Measurements from ENCODE around the gene ARL16. TPM values are rescaled to one million over a fixed set of nuclear protein-coding genes. Genes with fewer than 3 reads are reported as not detected.

Gene ARL16
- total RNA-seq, 4 donors from 2014 or later: 4.4 to 36.9 (median 27.0) TPM

GRCh38 chr17:81695801-81696200 lies 12.2 kb upstream of the ARL16 start:
- no peaks in the 10 kb centered on the region for H3K36me3 ChIP-seq

GRCh38 chr17:81695211-81695610 lies 11.6 kb upstream of the ARL16 start:
- intact Hi-C loops (cut with DNase I; ENCODE audit: low total_unique reads): no loop called here
- H3K27me3 ChIP-seq: no peaks in the 10 kb centered on the region
- no peak overlapping the region for H3K27ac ChIP-seq
- H3K36me3 ChIP-seq: no peaks in the 10 kb centered on the region
- no peak for TF ChIP-seq CTCF (IDR thresholded peaks at IDR 0.05)
- TF ChIP-seq POLR2A (IDR thresholded peaks at IDR 0.05): no peak
- no peaks in the 10 kb centered on the region for H3K9me3 ChIP-seq
- DNase-seq: no peak
- no peaks in the 10 kb centered on the region for H3K4me1 ChIP-seq
- no peak overlapping the region for H3K4me3 ChIP-seq

More at GRCh38 chr17:81695801-81696200, 12.2 kb upstream of the ARL16 start:
- H3K27me3 ChIP-seq: no peaks in the 10 kb centered on the region
- peaks cover 0 to under 1% of the 10 kb centered on the region in 2 donors for H3K4me1 ChIP-seq
- H3K4me3 ChIP-seq: no peak overlapping the region
- TF ChIP-seq CTCF (IDR thresholded peaks at IDR 0.05) (no peak), POLR2A (IDR thresholded peaks at IDR 0.05) (no peak)
- H3K9me3 ChIP-seq: no peaks in the 10 kb centered on the region
- DNase-seq: no peak
- intact Hi-C loops (cut with DNase I; ENCODE audit: low total_unique reads): no loop called here
- no peak overlapping the region for H3K27ac ChIP-seq

- no peaks in the 10 kb centered on the region for H3K36me3 ChIP-seq
- TF ChIP-seq CTCF (IDR thresholded peaks at IDR 0.05) (no peak), POLR2A (IDR thresholded peaks at IDR 0.05) (no peak)
- no peak overlapping the region for H3K4me3 ChIP-seq
- no peaks in the 10 kb centered on the region for H3K9me3 ChIP-seq
- H3K27me3 ChIP-seq: no peaks in the 10 kb centered on the region
- no peak overlapping the region for H3K27ac ChIP-seq
- H3K4me1 ChIP-seq: no peaks in the 10 kb centered on the region
- no peak for DNase-seq
- intact Hi-C loops (cut with DNase I; ENCODE audit: low total_unique reads): no loop called here
Measured at GRCh38 chr17:81694810-81695209, 11.2 kb upstream of the ARL16 start.

- Histone ChIP-seq H3K27me3 (no peaks in the 10 kb centered on the region), H3K27ac (no peak overlapping the region), H3K9me3 (no peaks in the 10 kb centered on the region), H3K4me1 (no peaks in the 10 kb centered on the region), H3K36me3 (no peaks in the 10 kb centered on the region), H3K4me3 (no peak overlapping the region)
- intact Hi-C loops (cut with DNase I; ENCODE audit: low total_unique reads): no loop called here
- TF ChIP-seq POLR2A (IDR thresholded peaks at IDR 0.05) (no peak), CTCF (IDR thresholded peaks at IDR 0.05) (no peak)
- no peak for DNase-seq
Measured at GRCh38 chr17:81693509-81694210, 10.1 kb upstream of the ARL16 start.

GRCh38 chr17:81691608-81692007 lies 8.0 kb upstream of the ARL16 start:
- no peak for DNase-seq
- no peaks in the 10 kb centered on the region for H3K9me3 ChIP-seq
- H3K27ac ChIP-seq: no peak overlapping the region
- H3K4me3 ChIP-seq: no peak overlapping the region
- H3K4me1 ChIP-seq: no peaks in the 10 kb centered on the region
- H3K27me3 ChIP-seq: no peaks in the 10 kb centered on the region
- H3K36me3 ChIP-seq: no peaks in the 10 kb centered on the region
- TF ChIP-seq POLR2A (IDR thresholded peaks at IDR 0.05) (no peak), CTCF (IDR thresholded peaks at IDR 0.05) (no peak)
- intact Hi-C loops (cut with DNase I; ENCODE audit: low total_unique reads): no loop called here

All from uterus (tissue), 4 donors.